ENCODE measurements around the gene ZNF627.

Gene ZNF627

DNA sequence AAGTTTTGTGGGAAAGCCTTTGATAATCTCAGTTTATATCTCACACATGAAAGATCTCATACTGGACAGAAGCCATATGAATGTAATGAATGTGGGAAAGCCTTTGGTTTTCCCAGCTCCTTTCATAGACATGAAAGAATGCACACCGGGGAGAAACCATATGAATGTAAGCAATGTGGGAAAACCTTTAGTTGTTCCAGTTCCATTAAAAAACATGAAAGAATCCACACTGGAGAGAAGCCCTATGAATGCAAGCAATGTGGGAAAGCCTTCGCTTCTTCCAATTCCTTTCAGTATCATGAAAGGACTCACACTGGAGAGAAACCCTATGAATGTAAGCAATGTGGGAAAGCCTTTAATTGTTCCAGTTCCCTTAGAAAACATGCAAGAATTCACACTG lies 54.8 kb downstream of the ZNF627 start:
- H3K9me3 ChIP-seq (ENCODE audit: insufficient read depth, low read depth, low read length): peaks cover 8% of the 10 kb centered on the region
- no peak overlapping the region for H2AFZ ChIP-seq (ENCODE audit: insufficient read depth, low read length, poor library complexity)
- H3K27me3 ChIP-seq (ENCODE audit: insufficient read depth, low read length): no peaks in the 10 kb centered on the region
- no peak overlapping the region for H4K91ac ChIP-seq (ENCODE audit: low read depth, low read length)
- no peak overlapping the region for H3K9ac ChIP-seq (ENCODE audit: low read length)
- no peak overlapping the region for H4K8ac ChIP-seq (ENCODE audit: low read depth, low read length)
- no peak overlapping the region for H3K23ac ChIP-seq (ENCODE audit: low read length)
- no peaks in the 10 kb centered on the region for H3K79me2 ChIP-seq (ENCODE audit: control insufficient read depth, insufficient read depth, low read length, poor library complexity)
- H3K4me3 ChIP-seq (ENCODE audit: low read depth, low read length): no peak overlapping the region
- peaks cover 6 to 23% of the 10 kb centered on the region in 2 experiments for H3K36me3 ChIP-seq (ENCODE audit: control insufficient read depth in 1 of 2, insufficient read depth in 2 of 2, low read length in 2 of 2)
- no peaks in the 10 kb centered on the region for H3K79me1 ChIP-seq (ENCODE audit: low read length)
- H3K4me1 ChIP-seq (ENCODE audit: control insufficient read depth in 1 of 2, insufficient read depth in 2 of 2, low read length in 2 of 2): no peaks in the 10 kb centered on the region
- H2BK120ac ChIP-seq (ENCODE audit: insufficient read depth, low read length, poor library complexity): no peak overlapping the region
- H3K27ac ChIP-seq (ENCODE audit: low read depth, low read length): no peak overlapping the region
- no peak overlapping the region for H3K4ac ChIP-seq (ENCODE audit: low read depth, low read length)
- no peak overlapping the region for H3K4me2 ChIP-seq (ENCODE audit: low read length)
- no peak overlapping the region for H2BK5ac ChIP-seq (ENCODE audit: low read depth, low read length, poor library complexity)
- no peak for DNase-seq
- no CpG with 5 or more reads among the region's 2 CpGs for WGBS (ENCODE audit: extremely low coverage, insufficient coverage, insufficient read length)
- H3K18ac ChIP-seq (ENCODE audit: low read length): no peak overlapping the region
- no peak overlapping the region for H3K14ac ChIP-seq (ENCODE audit: low read length)
- H2BK12ac ChIP-seq (ENCODE audit: low read length): no peak overlapping the region
- no peak overlapping the region for H2AK5ac ChIP-seq (ENCODE audit: low read length)
- H4K12ac ChIP-seq (ENCODE audit: low read depth, low read length): no peak overlapping the region

DNA sequence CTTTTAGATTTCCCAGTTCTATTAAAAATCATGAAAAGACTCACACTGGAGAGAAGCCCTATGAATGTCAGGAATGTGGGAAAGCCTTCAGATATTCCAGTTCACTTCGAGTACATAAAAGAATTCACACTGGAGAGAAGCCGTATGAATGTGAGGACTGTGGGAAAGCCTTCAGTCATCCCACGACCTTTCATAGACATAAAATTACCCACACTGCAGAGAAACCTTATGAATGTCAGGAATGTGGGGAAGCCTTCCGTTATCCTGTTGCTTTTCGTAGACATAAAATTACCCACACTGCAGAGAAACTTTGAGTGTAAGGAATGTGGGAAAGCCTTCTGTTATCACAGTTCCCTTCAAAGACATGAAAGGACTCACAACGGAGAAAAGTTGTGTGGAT lies 55.2 kb downstream of the ZNF627 start:
- no peak for DNase-seq
- Histone ChIP-seq H3K36me3 (ENCODE audit: control insufficient read depth in 1 of 2, insufficient read depth in 2 of 2, low read length in 2 of 2) (peaks cover 6 to 23% of the 10 kb centered on the region in 2 experiments), H3K4me1 (ENCODE audit: control insufficient read depth in 1 of 2, insufficient read depth in 2 of 2, low read length in 2 of 2) (no peaks in the 10 kb centered on the region), H3K9me3 (ENCODE audit: insufficient read depth, low read depth, low read length) (peaks cover 8% of the 10 kb centered on the region), H2BK5ac (ENCODE audit: low read depth, low read length, poor library complexity) (no peak overlapping the region), H3K9ac (ENCODE audit: low read length) (no peak overlapping the region), H3K4ac (ENCODE audit: low read depth, low read length) (no peak overlapping the region), H2BK120ac (ENCODE audit: insufficient read depth, low read length, poor library complexity) (no peak overlapping the region), H4K8ac (ENCODE audit: low read depth, low read length) (no peak overlapping the region), H3K27me3 (ENCODE audit: insufficient read depth, low read length) (no peaks in the 10 kb centered on the region), H3K23ac (ENCODE audit: low read length) (no peak overlapping the region), H3K27ac (ENCODE audit: low read depth, low read length) (no peak overlapping the region), H3K14ac (ENCODE audit: low read length) (no peak overlapping the region), H3K4me3 (ENCODE audit: low read depth, low read length) (no peak overlapping the region), H2AFZ (ENCODE audit: insufficient read depth, low read length, poor library complexity) (no peak overlapping the region), H3K79me1 (ENCODE audit: low read length) (no peaks in the 10 kb centered on the region), H4K91ac (ENCODE audit: low read depth, low read length) (no peak overlapping the region), H3K4me2 (ENCODE audit: low read length) (no peak overlapping the region), H3K79me2 (ENCODE audit: control insufficient read depth, insufficient read depth, low read length, poor library complexity) (no peaks in the 10 kb centered on the region), H3K18ac (ENCODE audit: low read length) (no peak overlapping the region), H2BK12ac (ENCODE audit: low read length) (no peak overlapping the region), H2AK5ac (ENCODE audit: low read length) (no peak overlapping the region), H4K12ac (ENCODE audit: low read depth, low read length) (no peak overlapping the region)
- no CpG with 5 or more reads among the region's 6 CpGs for WGBS (ENCODE audit: extremely low coverage, insufficient coverage, insufficient read length)

DNA sequence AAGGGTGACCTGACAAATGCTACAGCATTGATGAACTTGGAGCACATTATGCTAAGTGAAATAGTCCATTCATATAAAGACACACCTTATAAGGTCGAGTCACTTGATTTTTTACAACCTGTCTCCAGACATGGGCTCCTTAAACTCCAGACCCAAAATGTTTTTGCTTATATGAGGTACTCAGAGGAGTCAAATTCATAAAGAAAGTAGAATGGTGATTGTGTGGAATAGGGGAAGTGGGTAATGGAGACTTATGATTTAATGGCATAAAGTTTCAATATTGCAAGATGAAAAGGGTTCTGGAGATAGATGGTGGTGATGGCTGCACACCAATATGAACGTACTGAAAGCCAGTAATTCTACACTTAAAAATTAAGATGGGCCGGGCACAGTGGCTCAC lies 59.3 kb downstream of the ZNF627 start:
- Histone ChIP-seq H3K14ac (ENCODE audit: low read length) (no peak overlapping the region), H3K79me1 (ENCODE audit: low read length) (no peaks in the 10 kb centered on the region), H3K4ac (ENCODE audit: low read depth, low read length) (no peak overlapping the region), H2BK120ac (ENCODE audit: insufficient read depth, low read length, poor library complexity) (no peak overlapping the region), H3K4me1 (ENCODE audit: control insufficient read depth in 1 of 2, insufficient read depth in 2 of 2, low read length in 2 of 2) (no peaks in the 10 kb centered on the region), H3K27me3 (ENCODE audit: insufficient read depth, low read length) (no peaks in the 10 kb centered on the region), H2AFZ (ENCODE audit: insufficient read depth, low read length, poor library complexity) (no peak overlapping the region), H3K23ac (ENCODE audit: low read length) (no peak overlapping the region), H2BK12ac (ENCODE audit: low read length) (no peak overlapping the region), H2BK5ac (ENCODE audit: low read depth, low read length, poor library complexity) (no peak overlapping the region), H4K8ac (ENCODE audit: low read depth, low read length) (no peak overlapping the region), H3K27ac (ENCODE audit: low read depth, low read length) (no peak overlapping the region), H3K79me2 (ENCODE audit: control insufficient read depth, insufficient read depth, low read length, poor library complexity) (no peaks in the 10 kb centered on the region), H4K12ac (ENCODE audit: low read depth, low read length) (no peak overlapping the region), H3K9ac (ENCODE audit: low read length) (no peak overlapping the region), H4K91ac (ENCODE audit: low read depth, low read length) (no peak overlapping the region), H3K4me2 (ENCODE audit: low read length) (no peak overlapping the region), H3K18ac (ENCODE audit: low read length) (no peak overlapping the region), H3K9me3 (ENCODE audit: insufficient read depth, low read depth, low read length) (peaks cover 4% of the 10 kb centered on the region), H2AK5ac (ENCODE audit: low read length) (no peak overlapping the region), H3K4me3 (ENCODE audit: low read depth, low read length) (no peak overlapping the region), H3K36me3 (ENCODE audit: control insufficient read depth in 1 of 2, insufficient read depth in 2 of 2, low read length in 2 of 2) (peaks cover 4 to 16% of the 10 kb centered on the region in 2 experiments)
- DNase-seq: no peak
- no CpG with 5 or more reads among the region's 3 CpGs for WGBS (ENCODE audit: extremely low coverage, insufficient coverage, insufficient read length)

DNA sequence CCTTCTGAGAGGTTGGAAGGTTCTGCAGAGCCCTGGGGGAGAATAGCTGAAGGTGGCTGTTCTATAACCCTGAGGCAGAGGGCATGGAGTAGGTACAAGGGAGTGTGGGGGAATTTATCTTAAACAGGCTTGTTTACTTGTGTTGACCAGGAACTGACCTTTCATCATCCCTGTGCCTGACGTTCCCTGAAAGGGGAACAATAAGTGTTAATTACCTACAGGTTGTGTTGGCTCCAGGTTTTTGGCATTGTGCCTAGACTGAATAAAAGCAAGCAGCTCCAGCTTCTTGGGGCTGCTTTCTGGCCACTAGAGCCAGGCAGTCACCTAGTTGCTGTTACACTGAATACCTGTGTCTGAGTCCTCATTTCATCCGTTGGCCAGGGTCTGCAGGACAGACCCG lies 60.0 kb downstream of the ZNF627 start:
- no peak overlapping the region for H4K12ac ChIP-seq (ENCODE audit: low read depth, low read length)
- H3K14ac ChIP-seq (ENCODE audit: low read length): no peak overlapping the region
- no peak overlapping the region for H2AK5ac ChIP-seq (ENCODE audit: low read length)
- H3K9me3 ChIP-seq (ENCODE audit: insufficient read depth, low read depth, low read length): peaks cover 2% of the 10 kb centered on the region
- no peak overlapping the region for H3K27ac ChIP-seq (ENCODE audit: low read depth, low read length)
- H2BK5ac ChIP-seq (ENCODE audit: low read depth, low read length, poor library complexity): no peak overlapping the region
- H3K4me2 ChIP-seq (ENCODE audit: low read length): no peak overlapping the region
- peaks cover 4 to 11% of the 10 kb centered on the region in 2 experiments for H3K36me3 ChIP-seq (ENCODE audit: control insufficient read depth in 1 of 2, insufficient read depth in 2 of 2, low read length in 2 of 2)
- H3K23ac ChIP-seq (ENCODE audit: low read length): no peak overlapping the region
- no peak overlapping the region for H3K4me3 ChIP-seq (ENCODE audit: low read depth, low read length)
- no peak overlapping the region for H4K8ac ChIP-seq (ENCODE audit: low read depth, low read length)
- no peaks in the 10 kb centered on the region for H3K79me2 ChIP-seq (ENCODE audit: control insufficient read depth, insufficient read depth, low read length, poor library complexity)
- H2BK120ac ChIP-seq (ENCODE audit: insufficient read depth, low read length, poor library complexity): no peak overlapping the region
- DNase-seq: no peak
- no peaks in the 10 kb centered on the region for H3K79me1 ChIP-seq (ENCODE audit: low read length)
- H3K4me1 ChIP-seq (ENCODE audit: control insufficient read depth in 1 of 2, insufficient read depth in 2 of 2, low read length in 2 of 2): no peaks in the 10 kb centered on the region
- no peaks in the 10 kb centered on the region for H3K27me3 ChIP-seq (ENCODE audit: insufficient read depth, low read length)
- no peak overlapping the region for H2AFZ ChIP-seq (ENCODE audit: insufficient read depth, low read length, poor library complexity)
- H4K91ac ChIP-seq (ENCODE audit: low read depth, low read length): no peak overlapping the region
- H3K18ac ChIP-seq (ENCODE audit: low read length): no peak overlapping the region
- no CpG with 5 or more reads among the region's 3 CpGs for WGBS (ENCODE audit: extremely low coverage, insufficient coverage, insufficient read length)
- H2BK12ac ChIP-seq (ENCODE audit: low read length): no peak overlapping the region
- H3K4ac ChIP-seq (ENCODE audit: low read depth, low read length): no peak overlapping the region
- no peak overlapping the region for H3K9ac ChIP-seq (ENCODE audit: low read length)
